Measurements from ENCODE around the gene CYFIP1. TPM values are rescaled to one million over a fixed set of nuclear protein-coding genes. Genes with fewer than 3 reads are reported as not detected.

The CYFIP1 gene
- total and polyA plus RNA-seq, 10 donors = 11.5 to 139 (median 84.9) TPM

GRCh38 chr15:22963641-22964040, 16.5 kb downstream of the CYFIP1 start:
- 77 to 84% (median 81%) methylated on average over 12 of the region's 12 CpGs for WGBS, 5 donors
- H3K27ac ChIP-seq = peak overlapping the region in 5 of 8 donors; percentile 6 to 73 (median 43)
- peak; percentile 64 for DNase-seq
- H3K36me3 ChIP-seq = peaks cover 0 to 6% (median 0%) of the 10 kb centered on the region in 6 donors
- intact Hi-C loops (cut with DNase I; ENCODE audit: low total_unique reads) = no loop called here
- no peaks in the 10 kb centered on the region for H3K27me3 ChIP-seq (replicated peaks in 1 of 7)
- no peaks in the 10 kb centered on the region for H3K9me3 ChIP-seq
- peaks cover 24 to 62% (median 52%) of the 10 kb centered on the region in 6 donors for H3K4me1 ChIP-seq
- TF ChIP-seq CTCF (IDR thresholded peaks at IDR 0.05 in 8 of 11, conservative IDR thresholded peaks at IDR 0.05 in 3 of 11) = no peak
- no peak for TF ChIP-seq POLR2AphosphoS5 (IDR thresholded peaks at IDR 0.05)
- no peak for TF ChIP-seq POLR2A (IDR thresholded peaks at IDR 0.05)
- H3K4me3 ChIP-seq = no peak overlapping the region

DNA sequence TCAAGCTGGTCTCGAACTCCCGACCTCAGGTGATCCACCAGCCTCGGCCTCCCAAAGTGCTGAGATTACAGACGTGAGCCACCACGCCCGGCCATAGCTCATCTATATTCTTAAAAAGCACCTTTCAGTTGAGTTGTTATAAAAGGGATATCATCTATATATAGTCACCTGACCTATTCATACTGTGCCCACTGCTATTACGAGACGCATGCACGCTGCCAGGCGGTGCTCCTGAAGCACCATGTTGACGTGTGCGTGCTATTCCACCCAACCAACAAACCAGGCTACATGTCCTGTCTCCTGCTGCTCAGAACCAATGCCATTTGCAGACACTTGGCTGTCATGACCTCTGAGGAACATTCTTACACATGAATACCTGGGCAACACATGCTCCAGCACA, 17.6 kb downstream of the CYFIP1 start:
- no peaks in the 10 kb centered on the region for H3K27me3 ChIP-seq (replicated peaks in 1 of 7)
- intact Hi-C loops (cut with DNase I; ENCODE audit: low total_unique reads) = no loop called here
- DNase-seq = peak; percentile 31
- H3K4me1 ChIP-seq = peaks cover 26 to 72% (median 59%) of the 10 kb centered on the region in 6 donors
- no peaks in the 10 kb centered on the region for H3K9me3 ChIP-seq
- no peak overlapping the region for H3K4me3 ChIP-seq
- peaks cover 0 to 6% (median 0%) of the 10 kb centered on the region in 6 donors for H3K36me3 ChIP-seq
- peak overlapping the region in 2 of 8 donors; percentile 48 to 73 for H3K27ac ChIP-seq
- WGBS, 5 donors = 92 to 96% (median 94%) methylated on average over 12 of the region's 12 CpGs
- TF ChIP-seq POLR2A (IDR thresholded peaks at IDR 0.05) (no peak), POLR2AphosphoS5 (IDR thresholded peaks at IDR 0.05) (no peak)

GRCh38 chr15:22961762-22962161, 18.4 kb downstream of the CYFIP1 start:
- TF ChIP-seq POLR2AphosphoS5 (IDR thresholded peaks at IDR 0.05) (no peak), POLR2A (IDR thresholded peaks at IDR 0.05) (no peak), CTCF (IDR thresholded peaks at IDR 0.05 in 8 of 11, conservative IDR thresholded peaks at IDR 0.05 in 3 of 11) (no peak)
- no peaks in the 10 kb centered on the region for H3K9me3 ChIP-seq
- H3K27me3 ChIP-seq (replicated peaks in 1 of 7) = no peaks in the 10 kb centered on the region
- peak; percentile 6 for DNase-seq
- WGBS, 5 donors = 3 to 20% (median 12%) methylated on average over 1 of the region's 1 CpG
- intact Hi-C loops (cut with DNase I; ENCODE audit: low total_unique reads) = no loop called here
- H3K4me1 ChIP-seq = peaks cover 26 to 77% (median 61%) of the 10 kb centered on the region in 6 donors
- H3K4me3 ChIP-seq = no peak overlapping the region
- H3K27ac ChIP-seq = peak overlapping the region; percentile 13 to 78 (median 59)
- peaks cover 0 to 6% (median 0%) of the 10 kb centered on the region in 6 donors for H3K36me3 ChIP-seq

GRCh38 chr15:22960556-22960955, 19.6 kb downstream of the CYFIP1 start:
- H3K27ac ChIP-seq = peak overlapping the region in 6 of 8 donors; percentile 40 to 78 (median 68)
- WGBS, 5 donors = 79 to 94% (median 90%) methylated on average over 8 of the region's 8 CpGs
- H3K4me1 ChIP-seq = peaks cover 32 to 89% (median 73%) of the 10 kb centered on the region in 6 donors
- TF ChIP-seq CTCF (IDR thresholded peaks at IDR 0.05 in 8 of 11, conservative IDR thresholded peaks at IDR 0.05 in 3 of 11) (no peak), POLR2AphosphoS5 (IDR thresholded peaks at IDR 0.05) (no peak), POLR2A (IDR thresholded peaks at IDR 0.05) (no peak)
- H3K4me3 ChIP-seq = no peak overlapping the region
- no peaks in the 10 kb centered on the region for H3K9me3 ChIP-seq
- DNase-seq = peak; percentile 51
- H3K36me3 ChIP-seq = no peaks in the 10 kb centered on the region
- no peaks in the 10 kb centered on the region for H3K27me3 ChIP-seq (replicated peaks in 1 of 7)
- intact Hi-C loops (cut with DNase I; ENCODE audit: low total_unique reads) = no loop called here

Data from spleen (tissue), 11 donors.